A549 (cell line): Measurements from ENCODE around the gene GPM6B. TPM values are rescaled to one million over a fixed set of nuclear protein-coding genes. Genes with fewer than 3 reads are reported as not detected.

Experiments used
- ATAC-seq, 2 experiments: fragments of 200-7000 bp in 1 of 2; fragments of >200 bp in 1 of 2; cut with Nextera tagmentation in 1 of 2; cut with Tn5 transposase in 1 of 2; 3 replicates each; pipeline versions ENCODE4 v1.8.0 to v1.9.1; 2018 to 2020; ENCODE audit warnings: mild to moderate bottlenecking in 1 of 2, moderate library complexity in 1 of 2
- CTCF ChIA-PET: fragments of 300-600 bp; sonication (Branson Sonifier 250); formaldehyde crosslinking; extraction: SDS; loops from one replicate; lab custom pipeline; 2021; ENCODE audit warnings: antibody characterized with exemption, inconsistent platforms; lab: Yijun Ruan, JAX
- POLR2A ChIA-PET: fragments of 350-600 bp; formaldehyde crosslinking; extraction: SDS; loops from one replicate; lab custom pipeline; 2021; ENCODE audit warnings: antibody characterized with exemption, inconsistent platforms; lab: Yijun Ruan, JAX
- DNase-seq, 2 experiments: peaks; one replicate each; pipeline versions ENCODE4 v3.0.0 to v3.0.0-alpha.2; 2011 to 2016; ENCODE audit warnings: low read depth in 1 of 2, low spot score in 1 of 2
- FAIRE-seq: peaks from 2 replicates; lab custom pipeline; 2011; peaks lifted over from hg19 to GRCh38; lab: Jason Lieb, UNC
- H3K27ac ChIP-seq, 2 experiments: fragments of >200 bp; sonication (Bioruptor Twin); formaldehyde crosslinking; 3 replicates each; pipeline ENCODE4 v1.5.1; 2016 to 2017
- H3K4me1 ChIP-seq: fragments of >200 bp; sonication (Bioruptor Twin); formaldehyde crosslinking; 3 replicates; pipeline ENCODE4 v1.6.1; 2016
- H3K4me2 ChIP-seq: fragments of >200 bp; sonication (Bioruptor Twin); formaldehyde crosslinking; 3 replicates; pipeline ENCODE4 v1.6.1; 2016
- H3K4me3 ChIP-seq: fragments of >200 bp; sonication (Bioruptor Twin); formaldehyde crosslinking; 3 replicates; pipeline ENCODE4 v1.5.1; 2016
- H3K9me3 ChIP-seq: fragments of >200 bp; sonication (Bioruptor Twin); formaldehyde crosslinking; 3 replicates; pipeline ENCODE4 v1.6.1; 2016
- BCL3 ChIP-seq: fragments of >200 bp; sonication (Bioruptor Twin); formaldehyde crosslinking; IDR thresholded peaks from 3 replicates; pipeline ENCODE4 v1.6.1; 2016
- CBX2 ChIP-seq: fragments of 200-600 bp; sonication (generic); IDR thresholded peaks from 2 replicates; pipeline ENCODE4 v1.6.1; 2016; ENCODE audit warnings: low read depth, mild to moderate bottlenecking, borderline replicate concordance
- CHD2 ChIP-seq: fragments of 150-350 bp; IDR thresholded peaks from 2 replicates; pipeline ENCODE4 v1.6.1; 2014; ENCODE audit warnings: low read length; ENCODE audit not compliant: partially characterized antibody
- E2F6 ChIP-seq: IDR thresholded peaks from 2 replicates; pipeline ENCODE4 v1.6.1; 2012; ENCODE audit warnings: low read depth, borderline replicate concordance
- ELK1 ChIP-seq: fragments of 150-350 bp; IDR thresholded peaks from 2 replicates; pipeline ENCODE4 v1.6.1; 2014; ENCODE audit warnings: low read depth, mild to moderate bottlenecking, low read length
- EP300 ChIP-seq, 2 experiments: fragments of >200 bp; sonication (Bioruptor Twin); formaldehyde crosslinking; IDR thresholded peaks; 2 replicates in 1 of 2; 3 replicates in 1 of 2; pipeline ENCODE4 v1.6.1; 2016 to 2017
- GATA3 ChIP-seq: IDR thresholded peaks from 2 replicates; pipeline ENCODE4 v1.6.1; 2012; ENCODE audit warnings: borderline replicate concordance
- HES2 ChIP-seq: fragments of >200 bp; sonication (Bioruptor Twin); formaldehyde crosslinking; IDR thresholded peaks from 2 replicates; pipeline ENCODE4 v1.6.1; 2016
- HMGXB4 ChIP-seq: fragments of 250-450 bp; sonication (Bioruptor Pico); IDR thresholded peaks from 2 replicates; pipeline ENCODE4 v1.5.0; 2021; ENCODE audit warnings: mild to moderate bottlenecking, moderate library complexity, borderline replicate concordance
- HOXB13 ChIP-seq: fragments of 250-450 bp; sonication (Bioruptor Pico); IDR thresholded peaks from 2 replicates; pipeline ENCODE4 v1.5.0; 2020; ENCODE audit warnings: low read depth, mild to moderate bottlenecking, moderate library complexity
- HOXB5 ChIP-seq: fragments of 250-450 bp; sonication (Bioruptor Pico); IDR thresholded peaks from 2 replicates; pipeline ENCODE4 v1.5.0; 2020; ENCODE audit warnings: mild to moderate bottlenecking, moderate library complexity
- JUN ChIP-seq, 2 experiments: fragments of >200 bp; sonication (Bioruptor Twin); formaldehyde crosslinking; IDR thresholded peaks; 2 replicates in 1 of 2; 3 replicates in 1 of 2; pipeline ENCODE4 v1.6.1; 2016 to 2017
- KDM5A ChIP-seq: fragments of 200-600 bp; sonication (generic); IDR thresholded peaks from 2 replicates; pipeline ENCODE4 v1.6.1; 2016; ENCODE audit warnings: antibody characterized with exemption, mild to moderate bottlenecking
- MAX ChIP-seq: IDR thresholded peaks from 2 replicates; pipeline ENCODE4 v1.6.1; 2012
- PHF8 ChIP-seq: fragments of 200-600 bp; sonication (generic); IDR thresholded peaks from 2 replicates; pipeline ENCODE4 v1.6.1; 2016; ENCODE audit warnings: low read depth, mild to moderate bottlenecking, antibody characterized with exemption, moderate library complexity, borderline replicate concordance
- POLR2A ChIP-seq: IDR thresholded peaks from 2 replicates; pipeline ENCODE4 v1.6.1; 2012; ENCODE audit warnings: mild to moderate bottlenecking, low read length
- RAD21 ChIP-seq, 2 experiments: fragments of >200 bp in 1 of 2; sonication (Bioruptor Twin) in 1 of 2; formaldehyde crosslinking in 1 of 2; IDR thresholded peaks in 1 of 2; conservative IDR thresholded peaks in 1 of 2; 2 replicates in 1 of 2; 3 replicates in 1 of 2; pipeline ENCODE4 v1.6.1; 2012 to 2018; ENCODE audit warnings: inconsistent platforms in 1 of 2
- REST ChIP-seq: fragments of 200-600 bp; sonication (generic); IDR thresholded peaks from 2 replicates; pipeline ENCODE4 v1.6.1; 2016; ENCODE audit warnings: antibody characterized with exemption, mild to moderate bottlenecking, moderate library complexity
- RFX5 ChIP-seq: fragments of 450-650 bp; IDR thresholded peaks from 2 replicates; pipeline ENCODE4 v1.7.1; 2014; ENCODE audit warnings: antibody characterized with exemption, mild to moderate bottlenecking, moderate library complexity
- RNF2 ChIP-seq: fragments of 200-600 bp; sonication (generic); IDR thresholded peaks from 2 replicates; pipeline ENCODE4 v1.6.1; 2016; ENCODE audit warnings: low read depth, mild to moderate bottlenecking, antibody characterized with exemption, moderate library complexity, borderline replicate concordance
- SREBF2 ChIP-seq: fragments of 450-650 bp; IDR thresholded peaks from 2 replicates; pipeline ENCODE4 v1.6.1; 2014; ENCODE audit warnings: mild to moderate bottlenecking, moderate library complexity
- TFCP2L1 ChIP-seq: fragments of 250-450 bp; sonication (Bioruptor Pico); IDR thresholded peaks from 2 replicates; pipeline ENCODE4 v1.5.0; 2021; ENCODE audit warnings: mild to moderate bottlenecking
- TP53 ChIP-seq: fragments of 250-450 bp; sonication (Bioruptor Pico); IDR thresholded peaks from 2 replicates; pipeline ENCODE4 v1.5.0; 2021; ENCODE audit warnings: mild to moderate bottlenecking, moderate library complexity
- ZC3H11A ChIP-seq: fragments of 450-650 bp; IDR thresholded peaks from 2 replicates; pipeline ENCODE4 v1.6.1; 2014; ENCODE audit warnings: antibody characterized with exemption, mild to moderate bottlenecking
- ZFP36 ChIP-seq: fragments of 450-650 bp; IDR thresholded peaks from 2 replicates; pipeline ENCODE4 v1.6.1; 2014; ENCODE audit warnings: borderline replicate concordance; ENCODE audit not compliant: partially characterized antibody
- WGBS: methylation state at CpG from one replicate; pipeline ENCODE4 v1.1.6; 2017; ENCODE audit errors: missing lambda C conversion rate; 5-methylcytosine and 5-hydroxymethylcytosine counted together
- polyA plus RNA-seq, 4 experiments: library from polyadenylated mRNA; depleted of rRNA in 3 of 4; stranded (reverse); fragments of >200 nt; fragmentation: RNase III in 1 of 4; extraction: RNeasy Plus Mini Kit Qiagen cat#74134 plus additional on column Dnase treatment in 1 of 4; gene quantifications; 2 replicates in 3 of 4; 3 replicates in 1 of 4; pipeline ENCODE4 v1.2.3, GENCODE V29; 2011 to 2017

Gene GPM6B
- polyA plus RNA-seq, 2 of the 4 experiments (the other 2 are of a cell fraction), result 0.05 to 0.10 TPM

GRCh38 chrX:13764281-13764680 is 52.6 kb downstream of the GPM6B start (continued):
- TF ChIP-seq MAX (no peak), CBX2 (no peak)

- 94% methylated on average over 6 of the region's 8 CpGs for WGBS
- H3K4me3 ChIP-seq, result no peak overlapping the region
- ATAC-seq (no peak), DNase-seq (no peak), FAIRE-seq (peak; percentile 73)
- CTCF ChIA-PET, result interaction anchor here (0.6 to 1.8 kb wide), 2 partner anchors 81 to 261 kb away, joined by 3 to 4 read pairs; no protein-coding TSS in a partner anchor
- POLR2A ChIA-PET, result no interaction called here
- no peak overlapping the region for H3K4me2 ChIP-seq
- TF ChIP-seq TFCP2L1 (CRISPR knock-in tag), result no peak
- no peak for TF ChIP-seq CBX2
- no peak for TF ChIP-seq POLR2A
- TF ChIP-seq TP53 (CRISPR knock-in tag), result no peak
- no peak for TF ChIP-seq PHF8
- no peak for TF ChIP-seq RNF2
- no peak for TF ChIP-seq HOXB13 (CRISPR knock-in tag)
- no peak for TF ChIP-seq RAD21 (conservative IDR thresholded peaks at IDR 0.05 in 1 of 2, IDR thresholded peaks at IDR 0.05 in 1 of 2)
- TF ChIP-seq JUN (IDR thresholded peaks at IDR 0.05), result no peak
- TF ChIP-seq E2F6, result no peak
- no peak for TF ChIP-seq ZC3H11A
- no peak for TF ChIP-seq SREBF2
- no peak for TF ChIP-seq HES2
- TF ChIP-seq RFX5, result no peak
- TF ChIP-seq HOXB5 (CRISPR knock-in tag), result no peak
- TF ChIP-seq, all 56 proteins: peak for 0
- H3K9me3 ChIP-seq, result no peaks in the 10 kb centered on the region
- H3K4me1 ChIP-seq, result peaks cover 9% of the 10 kb centered on the region
- H3K27ac ChIP-seq, result no peak overlapping the region
Observed at GRCh38 chrX:13763489-13763888, 53.4 kb downstream of the GPM6B start.

GRCh38 chrX:13761606-13762414 is 55.1 kb downstream of the GPM6B start:
- CTCF ChIA-PET, result interaction anchor here (0.6 to 1.7 kb wide), 2 partner anchors 11 to 289 kb away, joined by 3 to 9 read pairs; no protein-coding TSS in a partner anchor
- WGBS, result 77% methylated on average over 7 of the region's 7 CpGs
- DNase-seq (no peak), ATAC-seq (no peak), FAIRE-seq (peak; percentile 98)
- Histone ChIP-seq H3K4me3 (no peak overlapping the region), H3K27ac (no peak overlapping the region), H3K9me3 (no peaks in the 10 kb centered on the region), H3K4me1 (peaks cover 9% of the 10 kb centered on the region), H3K4me2 (no peak overlapping the region)
- POLR2A ChIA-PET, result interaction anchor here (0.6 kb wide), 1 partner anchor 139 kb away, joined by 3 read pairs; no protein-coding TSS in a partner anchor
- TF ChIP-seq BCL3 (no peak), HMGXB4 (no peak), EP300 (IDR thresholded peaks at IDR 0.05) (no peak), GATA3 (no peak), REST (no peak), ZFP36 (no peak), CHD2 (no peak), ELK1 (no peak), HES2 (no peak), KDM5A (no peak)
- TF ChIP-seq, all 56 proteins: peak for 0
